HEK293 (cell line): ENCODE data around the gene AGT.

ENCODE experiments used
- CTCF ChIA-PET: fragments of 350-600 bp; formaldehyde crosslinking; extraction: SDS; loops from one replicate; lab custom pipeline; 2021; ENCODE audit warnings: antibody characterized with exemption; lab: Yijun Ruan, JAX
- POLR2A ChIA-PET: fragments of 300-600 bp; formaldehyde crosslinking; extraction: SDS; loops from one replicate; lab custom pipeline; 2020; ENCODE audit warnings: antibody characterized with exemption, inconsistent platforms; lab: Yijun Ruan, JAX
- H3K27ac ChIP-seq: fragments of 200-500 bp; sonication (Bioruptor generic); 2 replicates; pipeline ENCODE4 v1.5.1; 2014; ENCODE audit warnings: low read depth, low read length, control low read depth, inconsistent platforms; ENCODE audit errors: extremely low read depth
- H3K36me3 ChIP-seq, 2 experiments: fragments of 200-500 bp in 1 of 2; sonication (Bioruptor generic) in 1 of 2; 1 replicate in 1 of 2; 2 replicates in 1 of 2; pipeline ENCODE4 v1.5.1; 2014 to 2017; ENCODE audit warnings: inconsistent platforms in 2 of 2, low read length in 2 of 2; ENCODE audit not compliant: control insufficient read depth in 2 of 2, insufficient read depth in 1 of 2
- H3K4me1 ChIP-seq: fragments of 200-500 bp; sonication (Bioruptor generic); 2 replicates; pipeline ENCODE4 v1.5.1; 2014; ENCODE audit warnings: mild to moderate bottlenecking, low read length, inconsistent platforms; ENCODE audit not compliant: control insufficient read depth, insufficient read depth
- H3K4me3 ChIP-seq: 2 replicates; pipeline ENCODE4 v1.5.1; 2011; ENCODE audit warnings: low read depth, mild to moderate bottlenecking, control low read depth, low read length, moderate library complexity
- H3K9me3 ChIP-seq: fragments of 200-500 bp; sonication (Bioruptor generic); 2 replicates; pipeline ENCODE4 v1.5.1; 2014; ENCODE audit warnings: low read depth, low read length, inconsistent platforms; ENCODE audit not compliant: control insufficient read depth, insufficient read depth
- FEZF1 ChIP-seq: fragments of 450-650 bp; formaldehyde crosslinking; IDR thresholded peaks from 2 replicates; pipeline ENCODE4 v1.5.1; 2016; ENCODE audit warnings: missing biosample characterization, missing genetic modification characterization
- KLF17 ChIP-seq: fragments of 450-650 bp; formaldehyde crosslinking; IDR thresholded peaks from 2 replicates; pipeline ENCODE4 v1.5.1; 2016; ENCODE audit warnings: missing biosample characterization, missing genetic modification characterization
- KLF8 ChIP-seq: fragments of 450-650 bp; formaldehyde crosslinking; IDR thresholded peaks from 2 replicates; pipeline ENCODE4 v1.5.1; 2016; ENCODE audit warnings: missing biosample characterization, missing genetic modification characterization
- SP3 ChIP-seq: fragments of 450-650 bp; formaldehyde crosslinking; IDR thresholded peaks from 2 replicates; pipeline ENCODE4 v1.5.1; 2016; ENCODE audit warnings: missing biosample characterization, missing genetic modification characterization
- SP7 ChIP-seq: fragments of 450-650 bp; formaldehyde crosslinking; IDR thresholded peaks from 2 replicates; pipeline ENCODE4 v1.5.1; 2016; ENCODE audit warnings: missing biosample characterization, missing genetic modification characterization
- ZBTB48 ChIP-seq: fragments of 450-650 bp; formaldehyde crosslinking; IDR thresholded peaks from 2 replicates; pipeline ENCODE4 v1.5.1; 2016; ENCODE audit warnings: missing biosample characterization, missing genetic modification characterization
- ZBTB7A ChIP-seq: fragments of 450-650 bp; formaldehyde crosslinking; IDR thresholded peaks from 2 replicates; pipeline ENCODE4 v1.5.1; 2016; ENCODE audit warnings: low read depth, missing biosample characterization, missing genetic modification characterization
- ZFP37 ChIP-seq: fragments of 450-650 bp; formaldehyde crosslinking; IDR thresholded peaks from 2 replicates; pipeline ENCODE4 v1.5.1; 2016; ENCODE audit warnings: missing biosample characterization, missing genetic modification characterization
- ZNF114 ChIP-seq: fragments of 450-650 bp; formaldehyde crosslinking; IDR thresholded peaks from 2 replicates; pipeline ENCODE4 v1.5.0; 2017; ENCODE audit warnings: missing biosample characterization, missing genetic modification characterization
- ZNF148 ChIP-seq: fragments of 450-650 bp; formaldehyde crosslinking; IDR thresholded peaks from 2 replicates; pipeline ENCODE4 v1.5.0; 2017; ENCODE audit warnings: missing biosample characterization, missing genetic modification characterization, borderline replicate concordance
- ZNF157 ChIP-seq: fragments of 450-650 bp; formaldehyde crosslinking; IDR thresholded peaks from 2 replicates; pipeline ENCODE4 v1.5.1; 2016; ENCODE audit warnings: missing biosample characterization, missing genetic modification characterization
- ZNF239 ChIP-seq: fragments of 450-650 bp; formaldehyde crosslinking; IDR thresholded peaks from 2 replicates; pipeline ENCODE4 v1.5.1; 2016; ENCODE audit warnings: missing biosample characterization, missing genetic modification characterization
- ZNF354C ChIP-seq: fragments of 450-650 bp; formaldehyde crosslinking; IDR thresholded peaks from 2 replicates; pipeline ENCODE4 v1.5.1; 2016; ENCODE audit warnings: missing biosample characterization, missing genetic modification characterization, low read depth, borderline replicate concordance
- ZNF391 ChIP-seq: fragments of 450-650 bp; formaldehyde crosslinking; IDR thresholded peaks from 2 replicates; pipeline ENCODE4 v1.5.1; 2016; ENCODE audit warnings: low read depth, missing biosample characterization, missing genetic modification characterization, borderline replicate concordance
- ZNF423 ChIP-seq: fragments of 450-650 bp; formaldehyde crosslinking; IDR thresholded peaks from 2 replicates; pipeline ENCODE4 v1.5.1; 2016; ENCODE audit warnings: missing biosample characterization, missing genetic modification characterization
- ZNF510 ChIP-seq: fragments of 450-650 bp; formaldehyde crosslinking; IDR thresholded peaks from 2 replicates; pipeline ENCODE4 v1.5.1; 2018; ENCODE audit warnings: mild to moderate bottlenecking, missing genetic modification characterization, missing biosample characterization; ENCODE audit not compliant: insufficient replicate concordance
- ZNF549 ChIP-seq: fragments of 450-650 bp; IDR thresholded peaks from 2 replicates; pipeline ENCODE4 v1.5.1; 2018; ENCODE audit warnings: missing biosample characterization, missing genetic modification characterization, mild to moderate bottlenecking, inconsistent platforms, moderate library complexity
- ZNF560 ChIP-seq: fragments of 450-650 bp; formaldehyde crosslinking; IDR thresholded peaks from 2 replicates; pipeline ENCODE4 v1.5.1; 2017; ENCODE audit warnings: missing biosample characterization, missing genetic modification characterization, borderline replicate concordance
- ZNF670 ChIP-seq: fragments of 450-650 bp; formaldehyde crosslinking; IDR thresholded peaks from 2 replicates; pipeline ENCODE4 v1.5.1; 2016; ENCODE audit warnings: missing biosample characterization, missing genetic modification characterization, low read depth
- ZNF707 ChIP-seq: fragments of 450-650 bp; formaldehyde crosslinking; IDR thresholded peaks from 2 replicates; pipeline ENCODE4 v1.5.1; 2016; ENCODE audit warnings: missing biosample characterization, missing genetic modification characterization
- TF ChIP-seq, protein P1 (sequence below): fragments of 450-650 bp; IDR thresholded peaks from 2 replicates; pipeline ENCODE4 v1.5.1; 2018; ENCODE audit warnings: missing biosample characterization, mild to moderate bottlenecking, missing genetic modification characterization

The AGT gene

DNA sequence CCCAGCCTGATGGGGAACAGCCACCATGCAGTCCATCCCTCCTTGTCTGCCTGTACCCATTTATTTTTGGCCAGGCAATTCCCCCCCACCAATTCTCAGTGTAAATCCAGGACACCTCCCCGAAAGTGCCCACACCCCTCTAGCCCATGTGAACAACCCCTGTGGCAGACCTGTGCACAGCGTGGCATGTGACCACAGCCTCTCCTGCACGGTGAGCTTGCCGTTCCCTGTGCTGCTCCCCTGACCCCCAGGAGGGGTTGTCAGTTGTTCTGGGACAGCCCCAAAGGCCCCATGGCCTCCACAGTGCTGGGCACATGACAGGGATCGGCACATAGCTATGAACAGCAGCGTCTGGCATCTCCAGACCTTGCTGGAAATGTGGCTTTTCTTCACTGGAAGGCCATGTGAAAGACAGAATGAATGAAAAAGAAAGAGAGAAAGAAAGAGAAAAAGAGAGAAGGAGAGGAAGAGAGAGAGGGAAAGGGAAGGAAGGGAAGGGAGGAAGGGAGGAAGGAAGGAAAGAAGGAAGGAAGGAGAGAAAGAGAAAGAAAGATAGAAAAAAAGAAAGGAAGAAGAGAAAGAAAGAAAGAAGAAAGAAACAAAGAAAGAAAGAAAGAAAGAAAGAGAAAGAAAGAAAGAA is 37.2 kb upstream of the AGT start (continued):
- no peak for TF ChIP-seq ZNF423 (tag by site-specific recombination)
- TF ChIP-seq ZNF114 (tag by site-specific recombination) = no peak
- TF ChIP-seq ZFP37 = no peak
- TF ChIP-seq SP3 (tag by site-specific recombination) = no peak
- TF ChIP-seq ZNF670 (tag by site-specific recombination) = no peak
- no peak for TF ChIP-seq ZNF239 (tag by site-specific recombination)

DNA sequence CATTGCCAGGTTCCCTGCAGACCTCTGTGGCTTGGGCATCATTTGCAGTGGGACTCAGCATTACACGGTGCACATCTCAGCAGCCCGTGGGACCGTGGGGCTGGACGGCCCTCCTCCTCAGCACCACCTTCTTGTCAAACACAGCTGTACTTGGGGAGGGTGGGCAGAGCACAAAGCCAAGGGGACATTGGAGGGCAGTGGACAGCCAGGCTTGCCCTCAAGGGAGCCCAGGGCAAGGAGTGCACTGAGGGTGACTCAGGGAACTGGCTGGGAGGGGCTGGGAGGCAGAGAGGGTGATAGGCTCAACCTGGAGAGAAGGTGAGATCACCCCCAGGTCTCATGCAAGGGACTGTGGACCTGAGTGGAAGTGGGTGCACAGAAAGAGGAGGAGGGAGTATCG is 36.7 kb upstream of the AGT start:
- H3K4me3 ChIP-seq = no peak overlapping the region
- no peaks in the 10 kb centered on the region; the same call in 1 of the 2 replicates for H3K4me1 ChIP-seq
- H3K9me3 ChIP-seq = no peaks in the 10 kb centered on the region
- H3K36me3 ChIP-seq = no peaks in the 10 kb centered on the region
- POLR2A ChIA-PET = no interaction called here
- TF ChIP-seq FEZF1 (tag by site-specific recombination) (no peak), ZBTB48 (tag by site-specific recombination) (0 out of 2 replicates have a peak, but pooled peaks have one; percentile 23), KLF8 (tag by site-specific recombination) (no peak), ZNF391 (tag by site-specific recombination) (no peak), ZNF560 (tag by site-specific recombination) (no peak), ZNF510 (no peak), ZBTB7A (no peak), ZNF354C (tag by site-specific recombination) (no peak), ZNF148 (no peak), ZNF707 (tag by site-specific recombination) (no peak), KLF17 (0 out of 2 replicates have a peak, but pooled peaks have one; percentile 44), SP7 (tag by site-specific recombination) (no peak), ZNF157 (no peak), ZNF549 (no peak)
- TF ChIP-seq, protein P1, sequence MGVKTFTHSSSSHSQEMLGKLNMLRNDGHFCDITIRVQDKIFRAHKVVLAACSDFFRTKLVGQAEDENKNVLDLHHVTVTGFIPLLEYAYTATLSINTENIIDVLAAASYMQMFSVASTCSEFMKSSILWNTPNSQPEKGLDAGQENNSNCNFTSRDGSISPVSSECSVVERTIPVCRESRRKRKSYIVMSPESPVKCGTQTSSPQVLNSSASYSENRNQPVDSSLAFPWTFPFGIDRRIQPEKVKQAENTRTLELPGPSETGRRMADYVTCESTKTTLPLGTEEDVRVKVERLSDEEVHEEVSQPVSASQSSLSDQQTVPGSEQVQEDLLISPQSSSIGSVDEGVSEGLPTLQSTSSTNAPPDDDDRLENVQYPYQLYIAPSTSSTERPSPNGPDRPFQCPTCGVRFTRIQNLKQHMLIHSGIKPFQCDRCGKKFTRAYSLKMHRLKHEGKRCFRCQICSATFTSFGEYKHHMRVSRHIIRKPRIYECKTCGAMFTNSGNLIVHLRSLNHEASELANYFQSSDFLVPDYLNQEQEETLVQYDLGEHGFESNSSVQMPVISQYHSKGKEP = no peak
- TF ChIP-seq, all 188 proteins: peak for 2
- CTCF ChIA-PET = no interaction called here
- no peak overlapping the region for H3K27ac ChIP-seq
